GM12878 (cell line): ENCODE results near the gene ASCC1. TPM values are rescaled to one million over a fixed set of nuclear protein-coding genes. Genes with fewer than 3 reads are reported as not detected.

Experiments used
- ATAC-seq: fragments of 200-7000 bp; cut with Tn5 transposase; 3 replicates; pipeline ENCODE4 v1.9.1; 2020; ENCODE audit warnings: mild to moderate bottlenecking, moderate library complexity
- BruUV-seq: library from RNA; stranded (reverse); fragments of 400-500 nt; replicated peaks from 2 replicates; lab custom pipeline; 2021; lab: Mats Ljungman, UMichigan
- CTCF ChIA-PET: fragments of 300-600 bp; sonication (Branson Sonifier 250); formaldehyde crosslinking; extraction: SDS; loops from one replicate; lab custom pipeline; 2021; ENCODE audit warnings: inconsistent platforms; lab: Yijun Ruan, JAX
- POLR2A ChIA-PET: fragments of 350-600 bp; formaldehyde crosslinking; extraction: SDS; loops from one replicate; lab custom pipeline; 2021; ENCODE audit warnings: inconsistent platforms; lab: Charles Lee
- RAD21 ChIA-PET: fragments of 300-600 bp; sonication (Branson Sonifier 250); formaldehyde crosslinking; loops from one replicate; lab custom pipeline; 2023; ENCODE audit warnings: antibody characterized with exemption; ENCODE audit not compliant: unreplicated experiment; lab: Charles Lee
- SMC1A ChIA-PET: fragments of 300-600 bp; sonication (Branson Sonifier 250); formaldehyde crosslinking; loops from one replicate; lab custom pipeline; 2023; ENCODE audit not compliant: unreplicated experiment, uncharacterized antibody; lab: Charles Lee
- DNase-seq: peaks from one replicate; pipeline ENCODE4 v3.0.0-alpha.2; 2011; ENCODE audit warnings: low read depth, low spot score
- FAIRE-seq: peaks from 3 replicates; lab custom pipeline; 2011; peaks lifted over from hg19 to GRCh38; lab: Jason Lieb, UNC
- H2AFZ ChIP-seq: 2 replicates; pipeline ENCODE4 v1.6.0; 2011; ENCODE audit warnings: low read depth, low read length, control low read depth; ENCODE audit not compliant: control insufficient read depth
- H3K27ac ChIP-seq: 2 replicates; pipeline ENCODE4 v1.5.1; 2011; ENCODE audit warnings: control low read depth; ENCODE audit not compliant: control insufficient read depth, insufficient read depth
- H3K27me3 ChIP-seq, 2 experiments: replicated peaks in 1 of 2; 2 replicates each; pipeline versions ENCODE4 v1.6.0 to v1.6.1; 2011; ENCODE audit warnings: low read length in 1 of 2; ENCODE audit not compliant: control insufficient read depth in 2 of 2, insufficient read depth in 2 of 2
- H3K36me3 ChIP-seq, 2 experiments: 2 replicates each; pipeline ENCODE4 v1.5.1; 2011; ENCODE audit warnings: low read length in 1 of 2; ENCODE audit not compliant: control insufficient read depth in 2 of 2, insufficient read depth in 2 of 2
- H3K4me1 ChIP-seq: 2 replicates; pipeline ENCODE4 v1.6.1; 2011; ENCODE audit warnings: mild to moderate bottlenecking, low read length, moderate library complexity, mixed read lengths; ENCODE audit not compliant: control insufficient read depth, insufficient read depth
- H3K4me2 ChIP-seq: 2 replicates; pipeline ENCODE4 v1.6.0; 2011; ENCODE audit warnings: control low read depth; ENCODE audit not compliant: control insufficient read depth, insufficient read depth
- H3K4me3 ChIP-seq: fragments of 200-600 bp; sonication (generic); 2 replicates; pipeline ENCODE4 v1.5.1; 2016
- H3K79me2 ChIP-seq: 2 replicates; pipeline ENCODE4 v1.6.0; 2011; ENCODE audit warnings: low read length; ENCODE audit not compliant: control insufficient read depth, insufficient read depth
- H3K9ac ChIP-seq: 2 replicates; pipeline ENCODE4 v1.8.0; 2011; ENCODE audit warnings: low read length, control low read depth, mixed read lengths; ENCODE audit not compliant: control insufficient read depth, insufficient read depth
- H3K9me3 ChIP-seq: replicated peaks from 3 replicates; pipeline ENCODE4 v1.5.1; 2011; ENCODE audit warnings: mild to moderate bottlenecking, low read length; ENCODE audit not compliant: control insufficient read depth, insufficient read depth
- H4K20me1 ChIP-seq: 2 replicates; pipeline ENCODE4 v1.6.0; 2011; ENCODE audit not compliant: control insufficient read depth, insufficient read depth
- ASH2L ChIP-seq: fragments of 300-600, 200-600 bp; sonication (generic); IDR thresholded peaks from 2 replicates; pipeline ENCODE4 v1.6.1; 2017; ENCODE audit warnings: low read depth, mild to moderate bottlenecking, borderline replicate concordance
- E2F8 ChIP-seq: fragments of 450-650 bp; IDR thresholded peaks from 2 replicates; pipeline ENCODE4 v1.6.1; 2018; ENCODE audit warnings: mild to moderate bottlenecking, low read depth, moderate library complexity; ENCODE audit not compliant: partially characterized antibody
- NBN ChIP-seq: fragments of 450-650 bp; IDR thresholded peaks from 2 replicates; pipeline ENCODE4 v1.6.1; 2016
- RCOR1 ChIP-seq: conservative IDR thresholded peaks from 2 replicates; pipeline ENCODE4 v1.6.1; 2012; ENCODE audit warnings: low read depth, low read length, improper control_type of control experiment
- SMC3 ChIP-seq: IDR thresholded peaks from 2 replicates; pipeline ENCODE4 v1.6.1; 2011; ENCODE audit warnings: low read length, improper control_type of control experiment, borderline replicate concordance
- ZNF274 ChIP-seq: IDR thresholded peaks from one replicate; pipeline ENCODE4 v1.8.0; 2011; ENCODE audit not compliant: insufficient read length, insufficient read depth
- WGBS: methylation state at CpG from one replicate; pipeline ENCODE4 v1.1.6; 2016; ENCODE audit warnings: low lambda C conversion rate; ENCODE audit not compliant: insufficient replicate concordance, insufficient coverage; ENCODE audit errors: missing lambda C conversion rate; 5-methylcytosine and 5-hydroxymethylcytosine counted together
- in situ Hi-C: fragments of 300-500 bp; cut with MboI; formaldehyde crosslinking; loops from 9 replicates; pipeline ENCODE4 v1.14.3; 2018; ENCODE audit warnings: mixed read lengths
- intact Hi-C: fragments of 100-400 bp; cut with micrococcal nuclease; formaldehyde crosslinking; loops from one replicate; pipeline ENCODE4 v1.14.2; 2022; ENCODE audit not compliant: unreplicated experiment
- polyA plus RNA-seq, 11 experiments: library from polyadenylated mRNA; depleted of rRNA in 4 of 11; unstranded in 6 of 11; stranded (reverse) in 5 of 11; fragments of >200 nt; fragmentation: Nextera tagmentation in 4 of 11; fragmentation: Illumina TruSeq in 1 of 11; extraction: Ambion mirVana in 4 of 11; extraction: Trizol in 1 of 11; gene quantifications; 1 replicate in 1 of 11; 2 replicates in 10 of 11; pipeline versions ENCODE4 v1.2.1 to v1.2.3, GENCODE V29; 2011 to 2016; ENCODE audit warnings: inconsistent platforms in 2 of 11, missing spikeins in 2 of 11, low read depth in 1 of 11
- total RNA-seq, 4 experiments: library from RNA; depleted of rRNA in 3 of 4; stranded (reverse); fragments of >200 nt in 3 of 4; fragmentation: Illumina TruSeq in 1 of 4; extraction: Trizol in 1 of 4; gene quantifications; 2 replicates each; pipeline versions ENCODE4 v1.2.1 to v1.2.3, GENCODE V29; 2013 to 2021
- TF ChIP-seq, protein P1 (sequence below): fragments of 450-650 bp; IDR thresholded peaks from 2 replicates; pipeline ENCODE4 v1.6.1; 2016; ENCODE audit warnings: mild to moderate bottlenecking

ASCC1 gene
- total and polyA plus RNA-seq, 10 of the 15 experiments (the other 5 are each of a cell fraction or from before 2014, with no cell fraction given), result 23.3 to 80.6 (median 42.8) TPM

DNA sequence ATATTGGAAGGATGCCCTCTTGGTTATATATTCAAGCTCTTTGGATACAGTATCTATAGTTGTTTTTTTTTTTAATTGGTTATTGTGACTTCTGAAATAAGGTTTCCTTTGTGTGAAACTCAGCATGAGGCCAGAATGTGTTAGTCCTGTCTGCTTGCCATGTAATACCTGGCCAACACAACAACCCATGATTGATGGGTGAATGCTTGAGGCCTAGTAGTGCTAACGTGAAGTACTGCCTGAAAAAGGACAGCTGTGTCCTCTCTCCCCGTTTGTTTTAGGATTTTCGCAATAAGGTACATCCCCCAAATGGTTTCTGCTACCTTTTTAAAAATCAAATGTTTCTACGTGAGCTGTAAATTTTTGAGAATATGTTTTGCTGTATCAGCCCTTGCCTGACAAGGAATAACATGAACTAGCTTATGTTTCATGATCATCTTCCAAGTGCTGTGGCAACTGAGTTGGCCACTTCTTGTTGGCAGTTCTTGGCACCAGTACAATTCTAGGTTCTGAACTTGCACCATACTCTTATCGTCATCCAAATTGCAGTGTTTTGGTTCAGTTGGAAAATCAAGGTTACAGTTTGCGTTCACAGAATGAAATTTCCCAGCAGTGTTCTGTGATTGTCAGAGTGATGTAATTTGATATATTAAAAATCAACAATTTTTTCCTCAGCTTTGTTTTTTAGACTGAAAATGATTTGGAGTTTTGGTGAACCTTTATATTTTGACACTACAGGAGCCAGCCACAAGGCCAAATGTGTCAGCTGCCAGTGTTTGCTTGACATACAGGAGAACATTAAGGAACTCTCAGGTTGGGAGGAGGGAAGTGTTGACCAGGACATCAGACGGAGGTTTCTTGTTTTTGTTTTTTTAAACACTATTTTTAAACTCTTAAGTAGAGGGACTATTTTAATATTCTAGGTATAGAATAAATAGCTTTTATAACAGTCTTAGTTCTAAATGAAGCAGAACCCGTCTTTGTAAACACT lies 13.5 kb upstream of the ASCC1 start:
- Histone ChIP-seq H2AFZ (no peak overlapping the region), H3K4me2 (no peak overlapping the region), H3K4me1 (peaks cover 3% of the 10 kb centered on the region), H3K36me3 (peaks cover 1 to 31% of the 10 kb centered on the region in 2 experiments), H3K27me3 (no peaks in the 10 kb centered on the region), H3K4me3 (no peak overlapping the region), H3K27ac (no peak overlapping the region), H3K9me3 (no peaks in the 10 kb centered on the region), H3K9ac (no peak overlapping the region), H4K20me1 (no peaks in the 10 kb centered on the region), H3K79me2 (peaks cover 24% of the 10 kb centered on the region)
- intact Hi-C loops (no loop called here), in situ Hi-C loops (loop anchor here (5.0 kb wide), 1 partner anchor 108 kb away; no protein-coding TSS in a partner anchor)
- ChIA-PET RAD21 (interaction anchor here (0.6 to 1.9 kb wide), 19 partner anchors 8 to 333 kb away, joined by 3 to 7 read pairs (median 3); partner anchors contain the start of gene DDIT4), POLR2A (interaction anchor here (0.6 to 2.1 kb wide), 11 partner anchors 8 to 305 kb away, joined by 3 to 12 read pairs (median 3); partner anchors contain the start of genes ANAPC16, ASCC1 and DDIT4), SMC1A (interaction anchor here (0.6 to 2.7 kb wide), 20 partner anchors 8 to 240 kb away, joined by 3 to 15 read pairs (median 4); no protein-coding TSS in a partner anchor), CTCF (interaction anchor here (0.7 to 2.6 kb wide), 16 partner anchors 8 to 333 kb away, joined by 3 to 10 read pairs (median 4); no protein-coding TSS in a partner anchor)
- TF ChIP-seq ZNF274 (no peak), NBN (no peak), ASH2L (no peak), RCOR1 (no peak), SMC3 (no peak), E2F8 (no peak)
- TF ChIP-seq, protein P1, sequence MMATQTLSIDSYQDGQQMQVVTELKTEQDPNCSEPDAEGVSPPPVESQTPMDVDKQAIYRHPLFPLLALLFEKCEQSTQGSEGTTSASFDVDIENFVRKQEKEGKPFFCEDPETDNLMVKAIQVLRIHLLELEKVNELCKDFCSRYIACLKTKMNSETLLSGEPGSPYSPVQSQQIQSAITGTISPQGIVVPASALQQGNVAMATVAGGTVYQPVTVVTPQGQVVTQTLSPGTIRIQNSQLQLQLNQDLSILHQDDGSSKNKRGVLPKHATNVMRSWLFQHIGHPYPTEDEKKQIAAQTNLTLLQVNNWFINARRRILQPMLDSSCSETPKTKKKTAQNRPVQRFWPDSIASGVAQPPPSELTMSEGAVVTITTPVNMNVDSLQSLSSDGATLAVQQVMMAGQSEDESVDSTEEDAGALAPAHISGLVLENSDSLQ, result 0 out of 2 replicates have a peak, but pooled peaks have one; percentile 14
- BruUV-seq, result no TSS peak
- FAIRE-seq (no peak), DNase-seq (no peak), ATAC-seq (no peak)
- 91% methylated on average over 8 of the region's 8 CpGs for WGBS
